T47D (cell line): Measurements from ENCODE around the gene SLC4A1.

Source experiments
- DNase-seq, 2 experiments: peaks; one replicate each; pipeline versions ENCODE4 v3.0.0 to v3.0.0-alpha.2; 2011 to 2012; ENCODE audit warnings: low read depth in 1 of 2, low spot score in 1 of 2
- JUND ChIP-seq: IDR thresholded peaks from 2 replicates; pipeline ENCODE4 v1.6.1; 2012; ENCODE audit warnings: low read depth
- in situ Hi-C: cut with HindIII; loops from 2 replicates; pipeline ENCODE4 v1.10.0; 2016; ENCODE audit warnings: low sequenced_read_pairs, low pct_unique_long_range_greater_than_20kb

The SLC4A1 gene

DNA sequence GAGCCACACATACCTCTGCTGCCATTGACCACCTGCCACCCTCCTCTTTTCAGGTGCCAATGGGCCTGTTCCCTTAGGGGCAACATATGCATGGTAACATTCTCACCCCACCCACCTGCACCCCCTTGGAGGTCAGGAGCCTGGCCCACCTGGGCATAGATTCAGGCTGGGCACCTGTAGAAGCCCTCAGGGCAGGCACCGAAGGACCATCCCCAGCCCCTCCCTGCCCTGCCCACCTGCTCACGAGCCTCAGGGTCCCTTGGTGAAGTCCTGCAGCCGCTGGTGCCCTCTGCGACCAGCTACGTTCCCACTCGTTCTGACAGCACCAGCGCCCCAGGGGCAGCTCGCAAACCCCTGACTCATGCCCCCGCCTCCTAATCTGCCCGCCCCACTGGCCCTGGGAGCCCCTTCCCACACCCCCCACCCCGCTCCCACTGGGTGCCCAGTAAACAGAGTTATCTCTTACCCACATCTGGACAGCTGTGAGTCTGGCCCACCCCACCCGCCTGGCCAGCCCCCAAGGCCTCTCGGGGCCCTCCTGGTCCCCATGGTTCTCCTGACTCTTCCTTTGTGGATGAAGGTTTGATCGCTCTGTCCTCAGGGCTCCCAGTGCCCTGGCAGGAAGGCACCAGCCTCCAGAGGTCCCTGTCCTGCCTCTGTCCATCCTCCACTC is at the start of gene SLC4A1:
Gene SLC4A1, minus strand, starts transcription at position 318 of the 673 bp plus-strand sequence. CDS start 5,269 bp downstream, outside the sequence.
- TF ChIP-seq JUND, result no peak
- DNase-seq, result no peak
- in situ Hi-C loops, result no loop called here

DNA sequence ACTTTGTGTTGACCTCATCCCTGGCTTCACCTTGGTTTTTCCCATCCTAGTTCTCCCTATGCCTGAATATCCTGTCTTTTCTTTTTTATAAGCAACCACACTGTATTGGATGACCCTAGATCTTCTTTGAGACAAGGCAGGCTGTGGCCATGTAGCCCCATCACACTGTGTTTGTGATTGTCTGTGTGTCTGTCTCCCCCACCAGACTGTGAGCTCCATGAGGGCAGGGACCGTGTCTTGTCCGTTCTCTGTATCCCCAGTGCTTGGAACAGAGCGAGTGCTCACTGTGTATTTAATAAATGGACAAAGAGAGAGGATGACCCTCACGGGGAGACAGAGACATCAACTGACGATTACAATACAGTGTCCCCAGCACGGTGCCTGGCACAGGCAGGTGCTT is 49.6 kb upstream of the SLC4A1 start:
- DNase-seq, result no peak
- no peak for TF ChIP-seq JUND
- in situ Hi-C loops, result no loop called here

DNA sequence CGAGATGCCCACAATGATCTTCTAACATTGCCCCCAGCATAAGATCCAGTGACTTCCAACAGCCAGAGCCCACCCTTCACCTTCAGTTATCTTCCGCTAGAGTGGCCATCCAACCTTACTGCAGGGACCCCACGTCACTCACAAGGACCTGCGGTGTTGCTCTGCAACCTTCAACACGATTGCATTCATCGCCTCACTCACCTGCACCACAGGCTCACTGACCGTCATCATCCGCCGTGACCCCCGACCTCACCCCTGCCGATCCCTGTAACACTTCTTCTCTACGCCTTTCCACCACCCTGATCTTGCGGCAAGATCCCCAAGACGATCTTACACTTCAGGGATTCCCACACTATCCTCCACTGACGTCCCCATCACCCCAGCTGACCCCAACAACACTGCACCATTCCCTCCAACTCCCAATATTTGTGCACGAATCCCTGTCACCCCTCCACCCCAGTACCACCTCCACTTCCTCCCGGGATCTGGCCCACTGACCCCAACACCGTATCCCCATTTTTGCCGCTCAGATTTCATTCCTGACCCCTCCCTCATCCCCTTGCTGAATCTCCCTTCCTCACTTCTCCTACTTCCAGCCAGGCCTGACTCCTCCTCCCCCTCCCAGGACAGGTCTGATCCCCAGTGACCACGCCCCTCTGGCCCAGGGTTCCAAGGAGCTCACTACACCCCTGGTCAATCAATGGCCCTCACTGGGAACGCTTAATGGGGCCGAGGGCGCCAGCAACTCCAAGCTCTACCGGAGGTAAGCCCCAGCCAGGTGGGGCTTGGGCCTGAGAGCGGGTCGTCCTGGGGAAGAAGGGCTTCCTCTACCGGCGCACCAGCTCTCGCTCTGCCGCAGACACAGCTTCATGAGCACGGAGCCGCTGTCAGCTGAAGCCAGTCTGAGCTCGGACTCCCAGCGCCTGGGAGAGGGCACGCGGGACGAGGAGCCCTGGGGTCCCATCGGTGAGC is 48.1 kb upstream of the SLC4A1 start:
- in situ Hi-C loops, result no loop called here
- no peak for DNase-seq
- TF ChIP-seq JUND, result no peak

DNA sequence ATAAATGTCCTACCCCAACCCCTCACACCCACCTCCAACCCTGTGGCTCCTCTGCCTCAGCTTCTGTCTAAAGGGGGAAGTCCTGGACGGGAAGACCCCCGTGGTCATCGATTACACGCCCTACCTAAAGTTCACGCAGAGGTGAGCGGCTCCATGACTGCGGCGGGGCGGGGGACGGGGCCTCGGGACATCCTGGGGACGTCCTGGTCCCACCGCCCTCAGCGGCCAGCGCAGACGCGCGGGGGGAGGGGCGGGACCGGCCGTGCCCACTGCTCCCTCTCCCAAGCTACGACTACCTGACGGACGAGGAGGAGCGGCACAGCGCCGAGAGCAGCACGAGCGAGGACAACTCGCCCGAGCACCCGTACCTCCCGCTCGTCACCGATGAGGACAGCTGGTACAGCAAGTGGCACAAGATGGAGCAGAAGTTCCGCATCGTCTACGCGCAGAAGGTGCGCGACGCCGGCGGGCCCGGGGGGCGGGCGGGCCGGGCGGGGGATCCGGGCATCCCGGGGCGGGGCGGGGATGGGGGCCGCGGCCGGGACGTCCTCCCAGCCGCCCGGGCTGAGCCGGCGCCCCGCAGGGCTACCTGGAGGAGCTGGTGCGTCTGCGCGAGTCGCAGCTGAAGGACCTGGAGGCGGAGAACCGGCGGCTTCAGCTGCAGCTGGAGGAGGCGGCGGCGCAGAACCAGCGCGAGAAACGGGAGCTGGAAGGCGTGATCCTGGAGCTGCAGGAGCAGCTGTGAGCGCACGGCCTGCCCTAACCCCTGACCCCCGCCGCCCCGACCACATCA is 47.1 kb upstream of the SLC4A1 start:
- in situ Hi-C loops, result no loop called here
- no peak for TF ChIP-seq JUND
- peak; percentile 78 to 97 for DNase-seq

DNA sequence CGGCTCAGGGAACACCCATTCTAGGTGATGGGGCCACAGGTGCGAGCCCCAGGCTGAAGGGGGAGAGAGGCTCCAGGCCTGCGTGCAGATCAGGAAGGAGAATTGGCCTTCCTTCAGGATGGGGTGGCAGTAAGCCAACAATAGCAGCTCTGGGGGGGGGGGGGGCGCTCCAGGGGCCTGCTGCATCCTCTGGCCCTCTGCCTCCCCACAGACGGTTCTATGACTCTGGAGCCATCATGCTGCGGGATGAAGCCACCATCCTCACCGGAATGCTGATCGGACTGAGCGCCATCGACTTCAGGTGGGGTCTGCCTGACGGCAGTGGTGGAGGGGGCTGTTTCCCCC is 46.6 kb upstream of the SLC4A1 start:
- no peak for TF ChIP-seq JUND
- in situ Hi-C loops, result no loop called here
- DNase-seq, result no peak

DNA sequence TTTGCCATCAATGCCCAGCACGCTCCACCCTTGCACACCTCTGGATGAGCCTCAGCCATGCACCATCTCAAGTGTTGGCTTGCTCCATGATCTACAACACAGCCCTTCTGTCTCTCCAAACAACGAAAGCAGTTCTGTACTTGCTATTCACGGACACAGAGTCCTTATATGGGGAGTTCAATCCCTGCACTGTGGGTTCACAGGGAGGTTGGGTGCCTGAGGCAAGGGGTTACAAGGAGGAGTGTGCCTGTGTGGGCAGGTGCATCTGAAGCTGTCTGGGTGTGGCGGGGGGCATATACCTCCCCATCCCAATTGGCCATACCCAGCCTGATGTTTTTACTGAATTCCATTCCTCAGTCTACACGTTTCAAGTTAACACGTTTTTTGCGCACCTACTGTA is 46.1 kb upstream of the SLC4A1 start:
- TF ChIP-seq JUND, result no peak
- in situ Hi-C loops, result no loop called here
- DNase-seq, result no peak

DNA sequence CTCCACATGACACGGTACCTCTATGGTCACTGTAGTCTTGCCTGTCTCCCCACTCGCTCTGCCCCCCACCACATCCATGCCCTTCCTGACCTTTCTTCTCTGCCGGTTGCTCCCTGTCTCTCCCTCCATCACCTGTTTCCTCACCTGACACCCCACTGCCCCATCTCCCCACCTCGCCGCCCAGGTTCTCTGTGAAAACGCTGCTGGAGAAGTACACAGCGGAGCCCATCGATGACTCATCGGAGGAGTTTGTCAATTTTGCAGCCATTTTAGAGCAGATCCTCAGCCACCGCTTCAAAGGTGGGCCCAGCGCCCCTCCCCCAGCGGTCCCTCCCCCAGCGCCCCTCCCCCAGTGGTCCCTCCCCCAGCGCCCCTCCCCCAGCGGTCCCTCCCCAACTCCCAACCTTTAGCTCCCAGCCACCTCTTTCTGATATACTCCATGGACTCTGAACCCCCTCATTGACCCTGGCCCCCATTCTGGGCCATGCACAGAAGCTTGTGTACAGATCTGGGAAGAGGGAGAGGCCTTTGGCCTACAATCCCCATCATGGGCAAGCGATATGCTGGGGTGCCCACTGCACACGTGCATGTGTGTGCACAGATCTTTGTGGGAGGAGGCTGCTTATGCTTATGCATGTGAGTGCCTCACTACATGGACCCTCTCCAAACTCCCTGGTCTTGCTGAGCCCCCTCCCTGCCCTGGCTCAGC is 44.6 kb upstream of the SLC4A1 start:
- DNase-seq, result no peak
- TF ChIP-seq JUND, result no peak
- in situ Hi-C loops, result no loop called here

DNA sequence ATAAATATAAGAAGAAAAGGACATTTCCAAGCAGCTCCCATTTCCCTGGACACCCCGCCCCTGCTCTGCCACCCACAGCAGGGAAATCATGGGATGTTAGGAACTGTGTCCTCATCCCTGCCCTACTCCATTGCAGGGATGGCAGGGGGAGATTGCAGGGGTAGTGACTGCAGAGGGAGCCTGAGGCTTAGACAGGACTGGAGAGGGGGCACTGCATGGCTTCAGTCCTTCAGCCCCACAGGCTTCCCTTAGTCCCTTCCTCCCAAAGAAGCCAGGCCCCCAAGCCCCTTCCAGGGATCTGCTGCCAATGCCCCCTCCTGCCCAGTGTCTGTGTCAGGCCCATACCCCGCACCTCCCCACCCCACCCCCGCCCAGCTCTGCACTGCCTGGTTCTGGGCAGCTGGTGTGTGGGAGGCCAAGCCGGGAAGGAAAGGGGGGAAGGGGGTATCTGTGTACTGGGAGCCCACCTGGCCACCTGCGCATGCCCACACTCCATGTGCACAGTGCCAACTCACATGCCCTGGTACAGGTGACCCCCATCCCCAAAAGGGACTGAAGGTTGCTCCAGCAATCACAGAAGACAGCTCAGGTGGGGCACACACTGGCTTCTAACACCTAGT is 43.7 kb upstream of the SLC4A1 start:
- DNase-seq, result no peak
- in situ Hi-C loops, result no loop called here
- TF ChIP-seq JUND, result no peak

DNA sequence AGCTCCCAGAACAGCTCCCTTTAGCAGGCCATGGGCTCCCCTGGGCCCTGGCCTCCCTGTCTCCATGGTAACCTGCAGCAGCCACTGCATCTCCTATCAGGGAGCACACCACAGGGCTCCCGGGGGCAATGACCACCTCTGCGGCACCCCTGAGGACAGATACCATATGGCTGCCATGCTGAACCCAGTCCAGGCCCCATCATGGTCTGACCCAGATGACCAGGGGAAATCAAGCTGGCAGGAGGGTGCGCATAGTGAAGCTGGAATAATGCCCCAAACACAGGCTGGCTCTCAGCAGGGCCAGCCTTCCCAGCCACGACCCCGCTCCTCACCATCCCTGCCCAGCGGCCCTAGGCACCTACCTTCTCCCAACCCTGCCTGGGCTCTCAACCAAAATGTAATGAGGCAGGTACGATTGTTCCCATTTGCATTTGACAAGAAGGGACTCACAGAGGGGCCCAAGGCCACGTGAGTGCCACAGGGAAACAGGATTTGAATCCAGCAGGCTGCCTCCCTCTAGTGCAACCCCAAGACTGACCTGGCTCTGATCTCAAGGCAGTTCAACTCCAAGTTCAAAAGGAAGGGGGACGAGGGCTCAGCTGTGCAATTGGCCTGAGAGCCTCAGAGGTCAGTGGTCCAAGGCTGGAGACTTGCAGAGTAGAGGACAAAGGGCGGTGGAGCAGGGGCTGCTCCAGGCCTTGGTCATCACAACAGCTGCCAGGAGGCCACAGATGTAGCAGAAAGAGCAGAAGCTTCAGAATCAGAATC is 42.9 kb upstream of the SLC4A1 start:
- in situ Hi-C loops, result no loop called here
- no peak for TF ChIP-seq JUND
- no peak for DNase-seq

DNA sequence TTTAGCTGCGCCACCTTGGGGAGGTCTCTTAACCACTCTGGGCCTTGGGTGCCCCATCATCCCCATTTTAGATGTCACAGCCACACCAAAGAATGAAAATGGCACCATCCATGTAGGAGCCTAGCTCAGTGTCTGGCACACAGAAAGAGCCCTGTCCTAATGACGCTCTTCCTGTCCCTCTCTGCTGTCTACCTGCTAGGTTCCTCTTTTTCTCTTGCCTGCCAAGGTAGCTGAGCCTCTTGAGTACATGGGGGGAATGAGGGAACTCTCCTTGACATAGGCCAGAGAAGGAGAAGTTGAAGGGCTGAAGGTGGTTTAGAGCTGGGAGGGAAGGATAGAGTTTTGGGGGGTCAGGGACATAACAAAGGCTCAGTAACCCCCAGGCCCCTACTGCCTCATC is 42.3 kb upstream of the SLC4A1 start:
- no peak for TF ChIP-seq JUND
- in situ Hi-C loops, result no loop called here

DNA sequence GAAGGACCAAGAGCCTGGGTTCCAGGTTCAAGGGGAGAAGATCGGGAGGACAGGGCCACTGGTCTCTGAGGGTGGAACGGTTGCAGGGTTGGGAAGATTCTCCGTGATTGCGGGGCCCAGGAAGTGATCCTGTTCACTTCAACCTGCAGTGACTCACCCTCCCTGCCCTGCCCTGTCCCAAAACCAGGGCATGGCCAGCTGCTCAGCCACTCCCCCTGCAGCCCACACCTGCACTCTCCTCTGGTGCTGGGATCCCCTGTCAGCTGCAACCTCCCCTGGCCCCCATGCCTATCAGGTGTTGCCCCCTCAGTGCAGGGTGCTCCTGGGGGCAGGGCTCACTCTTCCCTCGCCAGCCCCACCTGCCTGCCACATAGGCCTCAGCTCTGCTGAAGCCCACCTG is 41.5 kb upstream of the SLC4A1 start:
- in situ Hi-C loops, result no loop called here
- TF ChIP-seq JUND, result no peak
- DNase-seq, result no peak

More for the DNA sequence above, 42.3 kb upstream of the SLC4A1 start:
- no peak for DNase-seq

DNA sequence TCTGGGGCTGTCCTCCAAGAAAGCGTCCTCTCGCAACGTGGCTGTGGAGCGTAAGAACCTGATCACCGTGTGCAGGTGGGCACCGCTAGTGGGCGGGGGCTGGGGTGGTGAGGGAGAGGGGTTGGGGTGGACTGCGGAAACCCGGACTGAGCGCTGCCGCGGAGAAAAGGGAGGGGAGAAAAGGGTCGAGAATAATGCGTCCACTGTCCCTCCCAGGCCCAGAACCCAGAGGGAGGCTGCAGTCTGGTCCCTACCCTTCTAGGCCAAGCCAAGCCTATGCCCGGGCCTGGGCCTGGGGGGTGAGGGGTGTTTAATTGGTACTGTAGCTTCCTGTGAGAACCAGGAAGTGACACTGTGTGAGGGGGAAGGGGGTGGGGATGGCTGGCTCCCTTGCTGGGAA is 40.9 kb upstream of the SLC4A1 start:
- in situ Hi-C loops, result no loop called here
- no peak for TF ChIP-seq JUND
- DNase-seq, result no peak
